HEK293 (cell line): ENCODE data around the gene ITPR2.
A peak's percentile ranks its signal among the peaks of the same experiment; 100 is the strongest.

Experiments
- CTCF ChIA-PET: fragments of 350-600 bp; formaldehyde crosslinking; extraction: SDS; loops from one replicate; lab custom pipeline; 2021; ENCODE audit warnings: antibody characterized with exemption; lab: Yijun Ruan, JAX
- POLR2A ChIA-PET: fragments of 300-600 bp; formaldehyde crosslinking; extraction: SDS; loops from one replicate; lab custom pipeline; 2020; ENCODE audit warnings: antibody characterized with exemption, inconsistent platforms; lab: Yijun Ruan, JAX
- H3K27ac ChIP-seq: fragments of 200-500 bp; sonication (Bioruptor generic); 2 replicates; pipeline ENCODE4 v1.5.1; 2014; ENCODE audit warnings: low read depth, low read length, control low read depth, inconsistent platforms; ENCODE audit errors: extremely low read depth
- H3K36me3 ChIP-seq, 2 experiments: fragments of 200-500 bp in 1 of 2; sonication (Bioruptor generic) in 1 of 2; 1 replicate in 1 of 2; 2 replicates in 1 of 2; pipeline ENCODE4 v1.5.1; 2014 to 2017; ENCODE audit warnings: inconsistent platforms in 2 of 2, low read length in 2 of 2; ENCODE audit not compliant: control insufficient read depth in 2 of 2, insufficient read depth in 1 of 2
- H3K4me1 ChIP-seq: fragments of 200-500 bp; sonication (Bioruptor generic); 2 replicates; pipeline ENCODE4 v1.5.1; 2014; ENCODE audit warnings: mild to moderate bottlenecking, low read length, inconsistent platforms; ENCODE audit not compliant: control insufficient read depth, insufficient read depth
- H3K4me3 ChIP-seq: 2 replicates; pipeline ENCODE4 v1.5.1; 2011; ENCODE audit warnings: low read depth, mild to moderate bottlenecking, control low read depth, low read length, moderate library complexity
- H3K9me3 ChIP-seq: fragments of 200-500 bp; sonication (Bioruptor generic); 2 replicates; pipeline ENCODE4 v1.5.1; 2014; ENCODE audit warnings: low read depth, low read length, inconsistent platforms; ENCODE audit not compliant: control insufficient read depth, insufficient read depth
- SETDB1 ChIP-seq: IDR thresholded peaks from one replicate; pipeline ENCODE4 v1.6.1; 2017; ENCODE audit warnings: mild to moderate bottlenecking, low read length, moderate library complexity, mixed read lengths; ENCODE audit not compliant: insufficient read length
- TRIM28 ChIP-seq: IDR thresholded peaks from 2 replicates; pipeline ENCODE4 v1.6.1; 2011; ENCODE audit warnings: low read length, control low read depth, borderline replicate concordance
- WT1 ChIP-seq: fragments of 450-650 bp; formaldehyde crosslinking; IDR thresholded peaks from 2 replicates; pipeline ENCODE4 v1.5.1; 2016; ENCODE audit warnings: missing biosample characterization, missing genetic modification characterization
- YY2 ChIP-seq: fragments of 450-650 bp; formaldehyde crosslinking; IDR thresholded peaks from 2 replicates; pipeline ENCODE4 v1.5.1; 2016; ENCODE audit warnings: missing biosample characterization, missing genetic modification characterization
- ZNF112 ChIP-seq: fragments of 450-650 bp; formaldehyde crosslinking; IDR thresholded peaks from 2 replicates; pipeline ENCODE4 v1.5.0; 2017; ENCODE audit warnings: missing biosample characterization, missing genetic modification characterization
- ZNF19 ChIP-seq: fragments of 450-650 bp; formaldehyde crosslinking; IDR thresholded peaks from 2 replicates; pipeline ENCODE4; 2016; ENCODE audit warnings: missing biosample characterization, missing genetic modification characterization, low read depth
- ZNF23 ChIP-seq: fragments of 450-650 bp; formaldehyde crosslinking; IDR thresholded peaks from 2 replicates; pipeline ENCODE4 v1.5.1; 2016; ENCODE audit warnings: missing biosample characterization, missing genetic modification characterization, borderline replicate concordance
- ZNF274 ChIP-seq, 2 experiments: fragments of 200-500 bp in 1 of 2; fragments of 450-650 bp in 1 of 2; sonication (Bioruptor generic) in 1 of 2; formaldehyde crosslinking in 1 of 2; IDR thresholded peaks; 2 replicates each; pipeline versions ENCODE4 v1.5.1 to v1.6.1; 2014 to 2016; ENCODE audit warnings: borderline replicate concordance in 1 of 2, inconsistent platforms in 1 of 2, low read length in 1 of 2, missing biosample characterization in 1 of 2, missing genetic modification characterization in 1 of 2
- ZNF350 ChIP-seq: fragments of 450-650 bp; formaldehyde crosslinking; IDR thresholded peaks from 2 replicates; pipeline ENCODE4 v1.5.0; 2017; ENCODE audit warnings: missing biosample characterization, mild to moderate bottlenecking, missing genetic modification characterization
- ZNF449 ChIP-seq: fragments of 450-650 bp; formaldehyde crosslinking; IDR thresholded peaks from 2 replicates; pipeline ENCODE4 v1.5.1; 2017; ENCODE audit warnings: missing biosample characterization, mild to moderate bottlenecking, missing genetic modification characterization, moderate library complexity
- ZNF488 ChIP-seq: fragments of 450-650 bp; formaldehyde crosslinking; IDR thresholded peaks from 2 replicates; pipeline ENCODE4 v1.5.1; 2016; ENCODE audit warnings: missing biosample characterization, missing genetic modification characterization
- ZNF529 ChIP-seq: fragments of 450-650 bp; formaldehyde crosslinking; IDR thresholded peaks from 2 replicates; pipeline ENCODE4 v1.5.1; 2017; ENCODE audit warnings: missing genetic modification characterization, missing biosample characterization; ENCODE audit not compliant: insufficient replicate concordance
- ZNF561 ChIP-seq: fragments of 450-650 bp; IDR thresholded peaks from 2 replicates; pipeline ENCODE4 v1.5.1; 2018; ENCODE audit warnings: missing biosample characterization, missing genetic modification characterization, borderline replicate concordance
- TF ChIP-seq, protein P1 (sequence below): fragments of 450-650 bp; formaldehyde crosslinking; IDR thresholded peaks from 2 replicates; pipeline ENCODE4 v1.5.1; 2016; ENCODE audit warnings: missing biosample characterization, missing genetic modification characterization
- TF ChIP-seq, protein P2 (sequence below): fragments of 450-650 bp; formaldehyde crosslinking; IDR thresholded peaks from 2 replicates; pipeline ENCODE4 v1.5.1; 2016; ENCODE audit warnings: missing biosample characterization, missing genetic modification characterization

The ITPR2 gene

GRCh38 chr12:26527682-26528081 is 305.3 kb downstream of the ITPR2 start:
- Histone ChIP-seq H3K4me3 (no peak overlapping the region), H3K9me3 (no peaks in the 10 kb centered on the region; the same call in 1 of the 2 replicates), H3K27ac (no peak overlapping the region), H3K4me1 (no peaks in the 10 kb centered on the region), H3K36me3 (no peaks in the 10 kb centered on the region)
- ChIA-PET CTCF (interaction anchor here (0.6 to 0.9 kb wide), 2 partner anchors 46 to 79 kb away, joined by 3 read pairs; no protein-coding TSS in a partner anchor), POLR2A (no interaction called here)
- TF ChIP-seq ZNF23 = no peak

DNA sequence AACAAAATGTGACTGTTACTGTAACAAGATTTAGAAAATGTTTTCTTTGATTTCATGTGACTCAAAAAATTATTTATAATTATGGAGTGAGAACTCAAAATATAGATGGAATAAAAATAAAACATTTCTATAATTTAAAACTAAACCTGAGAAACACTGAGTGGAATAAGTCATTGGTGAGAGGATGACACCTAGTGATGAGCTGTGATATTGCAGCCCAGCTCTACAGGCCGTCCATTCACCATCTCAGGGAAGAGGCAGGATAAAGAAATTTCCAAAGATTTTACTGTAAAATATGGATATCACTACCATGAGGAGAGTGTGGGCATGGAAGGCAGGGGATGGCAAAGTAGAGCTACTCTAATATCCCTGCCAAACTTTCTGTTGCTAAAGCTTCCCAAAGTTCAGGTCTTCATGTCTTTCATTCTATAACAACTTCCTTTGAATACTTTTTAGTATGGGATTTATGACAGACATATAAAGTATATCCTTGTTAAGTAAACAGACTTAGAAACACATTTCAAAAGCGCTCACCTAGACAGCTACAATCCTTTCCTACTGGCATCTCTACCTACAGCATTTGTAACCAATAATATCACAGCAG is 308.0 kb downstream of the ITPR2 start:
- POLR2A ChIA-PET = no interaction called here
- H3K4me1 ChIP-seq = no peaks in the 10 kb centered on the region

More for the DNA sequence above, 308.0 kb downstream of the ITPR2 start:
- CTCF ChIA-PET = interaction anchor here (0.5 to 2.7 kb wide), 10 partner anchors 10 to 435 kb away, joined by 3 to 10 read pairs (median 3); no protein-coding TSS in a partner anchor
- Histone ChIP-seq H3K9me3 (no peaks in the 10 kb centered on the region; the same call in 1 of the 2 replicates), H3K4me3 (no peak overlapping the region), H3K36me3 (no peaks in the 10 kb centered on the region), H3K27ac (no peak overlapping the region)
- TF ChIP-seq SETDB1 (peak; percentile 86), ZNF488 (tag by site-specific recombination) (no peak), TRIM28 (0 out of 2 replicates have a peak, but pooled peaks have one; percentile 54), ZNF449 (tag by site-specific recombination) (no peak), YY2 (tag by site-specific recombination) (no peak), WT1 (tag by site-specific recombination) (no peak), ZNF112 (tag by site-specific recombination) (no peak), ZNF529 (tag by site-specific recombination) (peak; percentile 3), ZNF274 (IDR thresholded peaks at IDR 0.05; ENCODE audit: low read length) (no peak), ZNF274 (tag by site-specific recombination; IDR thresholded peaks at IDR 0.05; ENCODE audit: borderline replicate concordance) (no peak), ZNF561 (tag by site-specific recombination) (no peak), ZNF19 (tag by site-specific recombination) (no peak), ZNF350 (no peak)
- TF ChIP-seq, protein P1, sequence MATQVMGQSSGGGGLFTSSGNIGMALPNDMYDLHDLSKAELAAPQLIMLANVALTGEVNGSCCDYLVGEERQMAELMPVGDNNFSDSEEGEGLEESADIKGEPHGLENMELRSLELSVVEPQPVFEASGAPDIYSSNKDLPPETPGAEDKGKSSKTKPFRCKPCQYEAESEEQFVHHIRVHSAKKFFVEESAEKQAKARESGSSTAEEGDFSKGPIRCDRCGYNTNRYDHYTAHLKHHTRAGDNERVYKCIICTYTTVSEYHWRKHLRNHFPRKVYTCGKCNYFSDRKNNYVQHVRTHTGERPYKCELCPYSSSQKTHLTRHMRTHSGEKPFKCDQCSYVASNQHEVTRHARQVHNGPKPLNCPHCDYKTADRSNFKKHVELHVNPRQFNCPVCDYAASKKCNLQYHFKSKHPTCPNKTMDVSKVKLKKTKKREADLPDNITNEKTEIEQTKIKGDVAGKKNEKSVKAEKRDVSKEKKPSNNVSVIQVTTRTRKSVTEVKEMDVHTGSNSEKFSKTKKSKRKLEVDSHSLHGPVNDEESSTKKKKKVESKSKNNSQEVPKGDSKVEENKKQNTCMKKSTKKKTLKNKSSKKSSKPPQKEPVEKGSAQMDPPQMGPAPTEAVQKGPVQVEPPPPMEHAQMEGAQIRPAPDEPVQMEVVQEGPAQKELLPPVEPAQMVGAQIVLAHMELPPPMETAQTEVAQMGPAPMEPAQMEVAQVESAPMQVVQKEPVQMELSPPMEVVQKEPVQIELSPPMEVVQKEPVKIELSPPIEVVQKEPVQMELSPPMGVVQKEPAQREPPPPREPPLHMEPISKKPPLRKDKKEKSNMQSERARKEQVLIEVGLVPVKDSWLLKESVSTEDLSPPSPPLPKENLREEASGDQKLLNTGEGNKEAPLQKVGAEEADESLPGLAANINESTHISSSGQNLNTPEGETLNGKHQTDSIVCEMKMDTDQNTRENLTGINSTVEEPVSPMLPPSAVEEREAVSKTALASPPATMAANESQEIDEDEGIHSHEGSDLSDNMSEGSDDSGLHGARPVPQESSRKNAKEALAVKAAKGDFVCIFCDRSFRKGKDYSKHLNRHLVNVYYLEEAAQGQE (tag by site-specific recombination) = no peak
- TF ChIP-seq, protein P2, sequence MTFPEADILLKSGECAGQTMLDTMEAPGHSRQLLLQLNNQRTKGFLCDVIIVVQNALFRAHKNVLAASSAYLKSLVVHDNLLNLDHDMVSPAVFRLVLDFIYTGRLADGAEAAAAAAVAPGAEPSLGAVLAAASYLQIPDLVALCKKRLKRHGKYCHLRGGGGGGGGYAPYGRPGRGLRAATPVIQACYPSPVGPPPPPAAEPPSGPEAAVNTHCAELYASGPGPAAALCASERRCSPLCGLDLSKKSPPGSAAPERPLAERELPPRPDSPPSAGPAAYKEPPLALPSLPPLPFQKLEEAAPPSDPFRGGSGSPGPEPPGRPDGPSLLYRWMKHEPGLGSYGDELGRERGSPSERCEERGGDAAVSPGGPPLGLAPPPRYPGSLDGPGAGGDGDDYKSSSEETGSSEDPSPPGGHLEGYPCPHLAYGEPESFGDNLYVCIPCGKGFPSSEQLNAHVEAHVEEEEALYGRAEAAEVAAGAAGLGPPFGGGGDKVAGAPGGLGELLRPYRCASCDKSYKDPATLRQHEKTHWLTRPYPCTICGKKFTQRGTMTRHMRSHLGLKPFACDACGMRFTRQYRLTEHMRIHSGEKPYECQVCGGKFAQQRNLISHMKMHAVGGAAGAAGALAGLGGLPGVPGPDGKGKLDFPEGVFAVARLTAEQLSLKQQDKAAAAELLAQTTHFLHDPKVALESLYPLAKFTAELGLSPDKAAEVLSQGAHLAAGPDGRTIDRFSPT = no peak
